ENCODE data around the gene DMD.

The DMD gene

GRCh38 chrX:32780109-32780508 lies 431.2 kb downstream of the DMD start:
- no peaks in the 10 kb centered on the region for H4K20me1 ChIP-seq (ENCODE audit: insufficient read depth, low read length, poor library complexity, severe bottlenecking)
- H3K36me3 ChIP-seq (ENCODE audit: insufficient read depth, low read length): no peaks in the 10 kb centered on the region
- no peak overlapping the region for H3K9ac ChIP-seq (ENCODE audit: low read depth, low read length, poor library complexity, severe bottlenecking)
- H3K27me3 ChIP-seq (ENCODE audit: insufficient read depth, low read length, poor library complexity, severe bottlenecking): no peaks in the 10 kb centered on the region
- H2AFZ ChIP-seq (ENCODE audit: low read length): no peak overlapping the region
- H3K79me2 ChIP-seq (ENCODE audit: insufficient read depth, low read length): no peaks in the 10 kb centered on the region
- H3K4me2 ChIP-seq (ENCODE audit: low read depth, low read length, poor library complexity, severe bottlenecking): no peak overlapping the region
- H3K9me2 ChIP-seq (replicated peaks; ENCODE audit: low read depth, low read length): no peaks in the 10 kb centered on the region
- H3K4me1 ChIP-seq (ENCODE audit: insufficient read depth, low read length, poor library complexity, severe bottlenecking): no peaks in the 10 kb centered on the region
- H3K9me3 ChIP-seq (ENCODE audit: insufficient read depth, low read depth, low read length): no peaks in the 10 kb centered on the region
- TF ChIP-seq EZH2phosphoT487 (IDR thresholded peaks at IDR 0.05; ENCODE audit: borderline replicate concordance) (no peak), CTCF (conservative IDR thresholded peaks at IDR 0.05; ENCODE audit: low read length) (no peak)
- H3F3A ChIP-seq (ENCODE audit: low read depth): no peaks in the 10 kb centered on the region
- no peak overlapping the region for H3K4me3 ChIP-seq (ENCODE audit: low read length, poor library complexity, severe bottlenecking)

GRCh38 chrX:32778965-32779364 lies 432.4 kb downstream of the DMD start:
- Histone ChIP-seq H3K79me2 (ENCODE audit: insufficient read depth, low read length) (no peaks in the 10 kb centered on the region), H3K9ac (ENCODE audit: low read depth, low read length, poor library complexity, severe bottlenecking) (no peak overlapping the region), H3K36me3 (ENCODE audit: insufficient read depth, low read length) (no peaks in the 10 kb centered on the region), H3K4me1 (ENCODE audit: insufficient read depth, low read length, poor library complexity, severe bottlenecking) (no peaks in the 10 kb centered on the region), H3K9me3 (ENCODE audit: insufficient read depth, low read depth, low read length) (no peaks in the 10 kb centered on the region), H3K4me2 (ENCODE audit: low read depth, low read length, poor library complexity, severe bottlenecking) (no peak overlapping the region), H3K4me3 (ENCODE audit: low read length, poor library complexity, severe bottlenecking) (no peak overlapping the region), H4K20me1 (ENCODE audit: insufficient read depth, low read length, poor library complexity, severe bottlenecking) (no peaks in the 10 kb centered on the region), H3F3A (ENCODE audit: low read depth) (no peaks in the 10 kb centered on the region), H3K27me3 (ENCODE audit: insufficient read depth, low read length, poor library complexity, severe bottlenecking) (no peaks in the 10 kb centered on the region), H3K9me2 (replicated peaks; ENCODE audit: low read depth, low read length) (no peaks in the 10 kb centered on the region), H2AFZ (ENCODE audit: low read length) (no peak overlapping the region)
- TF ChIP-seq CTCF (conservative IDR thresholded peaks at IDR 0.05; ENCODE audit: low read length): no peak

GRCh38 chrX:32774966-32775365 lies 436.4 kb downstream of the DMD start:
- no peaks in the 10 kb centered on the region for H3K4me1 ChIP-seq (ENCODE audit: insufficient read depth, low read length, poor library complexity, severe bottlenecking)
- H3K4me3 ChIP-seq (ENCODE audit: low read length, poor library complexity, severe bottlenecking): no peak overlapping the region
- no peaks in the 10 kb centered on the region for H3K9me3 ChIP-seq (ENCODE audit: insufficient read depth, low read depth, low read length)
- no peak overlapping the region for H2AFZ ChIP-seq (ENCODE audit: low read length)
- H3K27me3 ChIP-seq (ENCODE audit: insufficient read depth, low read length, poor library complexity, severe bottlenecking): no peaks in the 10 kb centered on the region
- H4K20me1 ChIP-seq (ENCODE audit: insufficient read depth, low read length, poor library complexity, severe bottlenecking): no peaks in the 10 kb centered on the region
- H3K36me3 ChIP-seq (ENCODE audit: insufficient read depth, low read length): no peaks in the 10 kb centered on the region
- no peak overlapping the region for H3K4me2 ChIP-seq (ENCODE audit: low read depth, low read length, poor library complexity, severe bottlenecking)
- H3K79me2 ChIP-seq (ENCODE audit: insufficient read depth, low read length): no peaks in the 10 kb centered on the region
- H3K9me2 ChIP-seq (replicated peaks; ENCODE audit: low read depth, low read length): no peaks in the 10 kb centered on the region
- H3F3A ChIP-seq (ENCODE audit: low read depth): no peaks in the 10 kb centered on the region
- H3K9ac ChIP-seq (ENCODE audit: low read depth, low read length, poor library complexity, severe bottlenecking): no peak overlapping the region
- TF ChIP-seq EZH2phosphoT487 (IDR thresholded peaks at IDR 0.05; ENCODE audit: borderline replicate concordance): no peak
- no peak for TF ChIP-seq CTCF (conservative IDR thresholded peaks at IDR 0.05; ENCODE audit: low read length)
